Activated naive CD4-positive, alpha-beta T cell treated with anti-CD3 and anti-CD28 coated beads for 36 hours (primary cell): ENCODE measurements around the gene GORASP2. TPM values are rescaled to one million over a fixed set of nuclear protein-coding genes. Genes with fewer than 3 reads are reported as not detected.

Experiments
- CTCF ChIA-PET: fragments of 350-600 bp; sonication (Branson Sonifier 250); formaldehyde crosslinking; loops from one replicate; lab custom pipeline; 2021; ENCODE audit warnings: antibody characterized with exemption; lab: Charles Lee
- DNase-seq: peaks from one replicate; pipeline ENCODE4 v3.0.0-alpha.2; 2020
- H3K27ac Mint-ChIP-seq: one replicate; pipeline ENCODE4 v1.8.0; 2021; ENCODE audit warnings: mild to moderate bottlenecking, mixed read lengths
- H3K27me3 Mint-ChIP-seq: one replicate; pipeline ENCODE4 v1.8.0; 2021; ENCODE audit warnings: low read depth, mixed read lengths
- H3K36me3 Mint-ChIP-seq: one replicate; pipeline ENCODE4 v1.8.0; 2021; ENCODE audit warnings: low read depth, mixed read lengths
- H3K4me1 Mint-ChIP-seq: one replicate; pipeline ENCODE4 v1.8.0; 2021; ENCODE audit warnings: low read depth, mixed read lengths
- H3K4me3 Mint-ChIP-seq: one replicate; pipeline ENCODE4 v1.8.0; 2021; ENCODE audit warnings: mild to moderate bottlenecking, moderate library complexity, mixed read lengths
- H3K9me3 Mint-ChIP-seq: one replicate; pipeline ENCODE4 v1.8.0; 2021; ENCODE audit warnings: mixed read lengths
- intact Hi-C: fragments of 100-400 bp; cut with micrococcal nuclease; formaldehyde crosslinking; loops from one replicate; pipeline ENCODE4 v1.15.1; 2023
- total RNA-seq, 2 experiments: library from RNA; stranded (reverse); gene quantifications; one replicate each; pipeline ENCODE4 v1.2.3, GENCODE V29; 2021

GORASP2 gene
- total RNA-seq, 2 experiments from 2014 or later, result 57.1 to 60.2 TPM

- Mint-ChIP-seq H3K27me3 (no peaks in the 10 kb centered on the region), H3K9me3 (no peaks in the 10 kb centered on the region), H3K36me3 (no peaks in the 10 kb centered on the region), H3K4me1 (peaks cover 4% of the 10 kb centered on the region), H3K27ac (no peak overlapping the region), H3K4me3 (no peak overlapping the region)
- DNase-seq, result no peak
- CTCF ChIA-PET, result interaction anchor here (1.0 kb wide), 1 partner anchor 101 kb away, joined by 3 read pairs; no protein-coding TSS in a partner anchor
- intact Hi-C loops, result no loop called here
Measured at GRCh38 chr2:170985407-170985806, 56.4 kb downstream of the GORASP2 start.

- CTCF ChIA-PET, result interaction anchor here (1.0 kb wide), 1 partner anchor 100 kb away, joined by 3 read pairs; no protein-coding TSS in a partner anchor
- Mint-ChIP-seq H3K27me3 (no peaks in the 10 kb centered on the region), H3K36me3 (peaks cover 2% of the 10 kb centered on the region), H3K9me3 (no peaks in the 10 kb centered on the region), H3K27ac (no peak overlapping the region), H3K4me1 (peaks cover 8% of the 10 kb centered on the region), H3K4me3 (no peak overlapping the region)
- intact Hi-C loops, result no loop called here
- no peak for DNase-seq
Measured at GRCh38 chr2:170986566-170987258, 57.7 kb downstream of the GORASP2 start.

GRCh38 chr2:170991398-170992182 lies 62.5 kb downstream of the GORASP2 start:
- H3K27ac Mint-ChIP-seq, result no peak overlapping the region
- intact Hi-C loops, result no loop called here
- CTCF ChIA-PET, result interaction anchor here (0.9 to 1.0 kb wide), 2 partner anchors 13 to 456 kb away, joined by 3 to 5 read pairs; no protein-coding TSS in a partner anchor
- H3K4me1 Mint-ChIP-seq, result peaks cover 8% of the 10 kb centered on the region
- DNase-seq, result no peak
- H3K36me3 Mint-ChIP-seq, result peaks cover 16% of the 10 kb centered on the region
- no peaks in the 10 kb centered on the region for H3K9me3 Mint-ChIP-seq
- no peaks in the 10 kb centered on the region for H3K27me3 Mint-ChIP-seq
- no peak overlapping the region for H3K4me3 Mint-ChIP-seq

GRCh38 chr2:170996316-170996715 lies 67.3 kb downstream of the GORASP2 start:
- no peak for DNase-seq
- no peaks in the 10 kb centered on the region for H3K9me3 Mint-ChIP-seq
- H3K4me3 Mint-ChIP-seq, result no peak overlapping the region
- intact Hi-C loops, result no loop called here
- CTCF ChIA-PET, result no interaction called here
- no peak overlapping the region for H3K27ac Mint-ChIP-seq
- peaks cover 22% of the 10 kb centered on the region for H3K36me3 Mint-ChIP-seq
- peaks cover 4% of the 10 kb centered on the region for H3K4me1 Mint-ChIP-seq
- no peaks in the 10 kb centered on the region for H3K27me3 Mint-ChIP-seq

GRCh38 chr2:170997893-170998597 lies 69.0 kb downstream of the GORASP2 start:
- intact Hi-C loops, result no loop called here
- H3K9me3 Mint-ChIP-seq, result no peaks in the 10 kb centered on the region
- H3K4me3 Mint-ChIP-seq, result no peak overlapping the region
- H3K36me3 Mint-ChIP-seq, result peaks cover 19% of the 10 kb centered on the region
- H3K27me3 Mint-ChIP-seq, result no peaks in the 10 kb centered on the region
- CTCF ChIA-PET, result interaction anchor here (0.6 to 0.7 kb wide), 2 partner anchors 9 to 89 kb away, joined by 3 read pairs; no protein-coding TSS in a partner anchor
- no peak for DNase-seq
- H3K4me1 Mint-ChIP-seq, result no peaks in the 10 kb centered on the region
- H3K27ac Mint-ChIP-seq, result no peak overlapping the region

GRCh38 chr2:170999654-171000053 lies 70.6 kb downstream of the GORASP2 start:
- no peak for DNase-seq
- Mint-ChIP-seq H3K36me3 (peaks cover 14% of the 10 kb centered on the region), H3K4me1 (peaks cover 2% of the 10 kb centered on the region), H3K9me3 (no peaks in the 10 kb centered on the region), H3K27me3 (no peaks in the 10 kb centered on the region), H3K27ac (no peak overlapping the region), H3K4me3 (no peak overlapping the region)
- intact Hi-C loops, result no loop called here
- CTCF ChIA-PET, result no interaction called here

GRCh38 chr2:171004363-171004762 lies 75.3 kb downstream of the GORASP2 start:
- Mint-ChIP-seq H3K27me3 (no peaks in the 10 kb centered on the region), H3K9me3 (no peaks in the 10 kb centered on the region), H3K36me3 (peaks cover 21% of the 10 kb centered on the region), H3K4me1 (peaks cover 9% of the 10 kb centered on the region), H3K4me3 (no peak overlapping the region), H3K27ac (no peak overlapping the region)
- intact Hi-C loops, result no loop called here
- no peak for DNase-seq
- CTCF ChIA-PET, result interaction anchor here (0.5 to 0.8 kb wide), 2 partner anchors 12 to 72 kb away, joined by 3 to 5 read pairs; no protein-coding TSS in a partner anchor

GRCh38 chr2:171004833-171005232 lies 75.8 kb downstream of the GORASP2 start:
- intact Hi-C loops, result no loop called here
- H3K27me3 Mint-ChIP-seq, result no peaks in the 10 kb centered on the region
- peaks cover 21% of the 10 kb centered on the region for H3K36me3 Mint-ChIP-seq
- peaks cover 9% of the 10 kb centered on the region for H3K4me1 Mint-ChIP-seq
- no peak overlapping the region for H3K27ac Mint-ChIP-seq
- H3K4me3 Mint-ChIP-seq, result no peak overlapping the region
- no peak for DNase-seq
- CTCF ChIA-PET, result interaction anchor here (0.5 to 0.8 kb wide), 2 partner anchors 13 to 73 kb away, joined by 3 to 5 read pairs; no protein-coding TSS in a partner anchor
- no peaks in the 10 kb centered on the region for H3K9me3 Mint-ChIP-seq

- Mint-ChIP-seq H3K4me3 (no peak overlapping the region), H3K9me3 (no peaks in the 10 kb centered on the region), H3K36me3 (peaks cover 26% of the 10 kb centered on the region), H3K27ac (no peak overlapping the region), H3K4me1 (peaks cover 12% of the 10 kb centered on the region), H3K27me3 (no peaks in the 10 kb centered on the region)
- DNase-seq, result no peak
- CTCF ChIA-PET, result interaction anchor here (0.6 to 1.3 kb wide), 3 partner anchors 21 to 412 kb away, joined by 3 read pairs; no protein-coding TSS in a partner anchor
- intact Hi-C loops, result no loop called here
Measured at GRCh38 chr2:171008550-171009205, 79.6 kb downstream of the GORASP2 start.

- no peaks in the 10 kb centered on the region for H3K9me3 Mint-ChIP-seq
- intact Hi-C loops, result no loop called here
- peaks cover 28% of the 10 kb centered on the region for H3K36me3 Mint-ChIP-seq
- H3K27ac Mint-ChIP-seq, result no peak overlapping the region
- H3K4me3 Mint-ChIP-seq, result no peak overlapping the region
- CTCF ChIA-PET, result interaction anchor here (0.6 to 1.3 kb wide), 2 partner anchors 20 to 412 kb away, joined by 3 read pairs; no protein-coding TSS in a partner anchor
- H3K27me3 Mint-ChIP-seq, result no peaks in the 10 kb centered on the region
- DNase-seq, result no peak
- H3K4me1 Mint-ChIP-seq, result peaks cover 10% of the 10 kb centered on the region
Measured at GRCh38 chr2:171009386-171009785, 80.3 kb downstream of the GORASP2 start.

GRCh38 chr2:171013851-171014250 lies 84.8 kb downstream of the GORASP2 start:
- Mint-ChIP-seq H3K4me1 (peaks cover 18% of the 10 kb centered on the region), H3K4me3 (no peak overlapping the region), H3K27ac (no peak overlapping the region), H3K36me3 (peaks cover 26% of the 10 kb centered on the region), H3K27me3 (no peaks in the 10 kb centered on the region), H3K9me3 (no peaks in the 10 kb centered on the region)
- no peak for DNase-seq
- intact Hi-C loops, result no loop called here
- CTCF ChIA-PET, result no interaction called here
